HUES6 (cell line): ENCODE data around the gene POLE.

Experiments used
- H3K27ac ChIP-seq: 2 replicates; pipeline ENCODE4 v1.7.0; 2013; ENCODE audit warnings: low read depth, mild to moderate bottlenecking, low read length, inconsistent platforms
- H3K27me3 ChIP-seq: 2 replicates; pipeline ENCODE4 v1.6.1; 2013; ENCODE audit warnings: low read length; ENCODE audit not compliant: control insufficient read depth, insufficient read depth
- H3K36me3 ChIP-seq: 2 replicates; pipeline ENCODE4 v1.6.1; 2013; ENCODE audit warnings: low read length; ENCODE audit not compliant: control insufficient read depth, insufficient read depth
- H3K4me1 ChIP-seq: 2 replicates; pipeline ENCODE4 v1.6.1; 2013; ENCODE audit warnings: low read length; ENCODE audit not compliant: control insufficient read depth, insufficient read depth
- H3K4me3 ChIP-seq: 2 replicates; pipeline ENCODE4 v1.5.1; 2013; ENCODE audit warnings: low read depth, low read length
- H3K9ac ChIP-seq: one replicate; pipeline ENCODE4 v1.6.1; 2013; ENCODE audit warnings: mild to moderate bottlenecking, low read length
- H3K9me3 ChIP-seq: 2 replicates; pipeline ENCODE4 v1.6.1; 2013; ENCODE audit warnings: low read depth, low read length; ENCODE audit not compliant: control insufficient read depth, insufficient read depth

POLE gene

DNA sequence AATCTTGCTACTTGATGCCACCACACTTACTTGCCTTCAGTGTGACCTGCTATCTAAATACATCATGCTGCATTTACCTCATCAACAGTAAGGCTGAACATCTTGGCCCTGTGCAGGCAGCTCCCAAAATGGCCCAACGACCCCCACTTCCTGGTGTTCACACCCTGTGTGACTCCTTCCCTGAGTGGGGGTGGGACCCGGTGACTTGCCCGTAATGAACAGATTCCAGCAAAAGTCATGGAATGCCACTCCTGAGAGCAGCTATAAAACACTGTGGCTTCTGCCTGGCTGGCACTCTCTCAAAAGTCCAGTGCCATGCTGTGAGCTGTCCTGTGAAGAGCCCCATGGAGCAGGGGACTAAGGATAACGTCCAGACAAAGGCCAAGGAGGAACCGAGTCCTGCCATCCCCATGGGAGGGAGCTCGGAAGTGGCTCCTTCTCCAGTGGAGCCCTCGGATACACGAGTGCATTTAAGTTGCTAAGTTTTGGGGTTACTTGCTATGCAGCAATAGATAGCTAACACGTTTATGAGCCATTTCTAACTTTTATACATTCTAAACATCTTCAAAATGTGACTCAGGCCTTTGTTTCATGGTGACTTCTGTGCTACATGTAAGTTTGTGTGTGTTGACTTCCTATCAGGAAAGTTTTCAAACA, 35.6 kb downstream of the POLE start:
- Histone ChIP-seq H3K4me1 (no peaks in the 10 kb centered on the region), H3K4me3 (no peak overlapping the region), H3K27ac (no peak overlapping the region), H3K9ac (no peak overlapping the region), H3K36me3 (peaks cover 95% of the 10 kb centered on the region), H3K9me3 (no peaks in the 10 kb centered on the region), H3K27me3 (no peaks in the 10 kb centered on the region)

DNA sequence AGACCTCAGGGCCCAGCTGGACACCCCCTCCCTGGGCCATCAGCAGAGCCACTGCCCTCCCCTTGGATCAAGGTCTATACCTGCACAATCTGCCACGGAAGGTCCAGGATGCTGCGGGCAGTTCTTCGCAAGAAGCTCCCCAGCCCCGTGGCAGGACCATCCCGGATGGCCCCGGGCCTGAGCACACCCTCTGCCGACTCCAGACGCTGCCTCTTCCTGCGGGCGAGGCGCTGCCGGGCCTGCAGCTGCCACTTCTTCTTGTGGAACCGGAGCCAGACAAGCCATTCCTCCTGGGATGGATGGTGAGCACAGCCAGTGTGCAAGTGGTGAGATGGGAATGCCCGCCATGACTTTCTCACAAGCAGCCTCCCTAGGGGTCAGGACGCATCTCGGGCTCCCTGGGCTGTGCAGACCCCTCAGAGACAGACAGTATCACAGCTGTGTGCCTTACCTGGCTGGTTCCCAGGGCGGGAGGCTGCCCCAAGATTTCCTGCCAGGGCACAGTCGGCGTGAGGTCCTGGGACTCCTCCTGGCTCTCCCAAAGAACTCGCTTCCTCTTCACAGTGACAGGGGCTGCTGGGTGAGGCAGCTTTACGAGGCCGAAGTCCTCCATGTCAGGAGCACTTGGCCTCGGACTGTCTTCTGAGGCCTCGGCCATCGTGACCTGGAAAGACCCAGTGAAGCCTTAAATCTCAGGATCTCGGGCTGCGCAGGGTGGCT, 37.8 kb downstream of the POLE start:
- no peaks in the 10 kb centered on the region for H3K4me1 ChIP-seq
- no peaks in the 10 kb centered on the region for H3K27me3 ChIP-seq
- no peak overlapping the region for H3K4me3 ChIP-seq
- H3K9me3 ChIP-seq: no peaks in the 10 kb centered on the region
- H3K9ac ChIP-seq: no peak overlapping the region
- H3K27ac ChIP-seq: no peak overlapping the region
- peaks cover 89% of the 10 kb centered on the region for H3K36me3 ChIP-seq

DNA sequence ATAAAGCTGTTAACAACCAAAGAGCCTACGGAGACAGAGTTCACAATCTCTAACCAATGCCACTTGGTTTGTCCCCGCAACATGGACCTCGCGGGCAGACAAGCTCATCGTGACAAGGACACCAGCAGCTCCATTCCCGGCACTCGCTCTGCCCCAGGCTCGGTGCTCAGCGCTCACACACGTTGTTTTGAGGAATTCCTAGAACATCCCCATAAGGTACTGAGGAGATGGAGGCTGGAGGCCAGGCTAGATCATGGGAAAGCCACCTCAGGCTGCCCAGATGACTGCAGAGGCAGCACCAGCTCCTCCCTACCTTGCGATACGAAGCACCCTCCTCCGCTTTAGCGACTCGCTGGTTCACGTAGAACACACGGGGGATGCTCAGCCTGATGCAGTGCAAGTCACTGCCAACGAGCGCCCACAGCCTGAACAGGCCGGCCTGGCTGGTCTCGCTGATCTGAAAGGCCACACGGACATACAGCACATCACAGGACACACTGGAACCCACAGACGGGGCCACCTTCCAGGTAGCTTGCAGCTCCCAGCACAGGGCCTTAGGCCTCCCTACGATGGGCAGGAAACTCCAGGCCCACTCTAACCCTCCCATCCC, 38.4 kb downstream of the POLE start:
- H3K4me3 ChIP-seq: no peak overlapping the region
- no peak overlapping the region for H3K9ac ChIP-seq

DNA sequence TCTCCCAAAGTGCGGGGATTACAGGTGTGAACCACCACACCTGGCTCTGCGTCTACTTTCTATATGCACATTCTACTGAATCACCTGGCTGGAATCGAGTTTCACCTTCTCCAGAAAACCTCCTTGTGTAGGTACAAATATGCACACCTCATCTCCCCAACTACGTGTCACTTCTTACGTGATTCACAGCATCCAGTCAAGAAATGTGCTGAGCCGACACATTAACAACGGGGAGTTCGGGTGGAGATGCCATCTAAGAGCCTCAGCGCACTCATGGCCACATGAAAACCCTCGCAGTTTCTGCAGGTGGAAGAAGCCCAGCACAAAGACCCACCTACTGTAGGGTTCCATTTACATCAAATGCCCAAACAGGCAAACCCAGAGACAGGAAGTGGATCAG, 39.3 kb downstream of the POLE start:
- no peak overlapping the region for H3K9ac ChIP-seq
- peaks cover 89% of the 10 kb centered on the region for H3K36me3 ChIP-seq
- no peaks in the 10 kb centered on the region for H3K9me3 ChIP-seq

More for the DNA sequence above, 38.4 kb downstream of the POLE start:
- Histone ChIP-seq H3K36me3 (peaks cover 89% of the 10 kb centered on the region), H3K27me3 (no peaks in the 10 kb centered on the region), H3K4me1 (no peaks in the 10 kb centered on the region), H3K27ac (no peak overlapping the region), H3K9me3 (no peaks in the 10 kb centered on the region)

DNA sequence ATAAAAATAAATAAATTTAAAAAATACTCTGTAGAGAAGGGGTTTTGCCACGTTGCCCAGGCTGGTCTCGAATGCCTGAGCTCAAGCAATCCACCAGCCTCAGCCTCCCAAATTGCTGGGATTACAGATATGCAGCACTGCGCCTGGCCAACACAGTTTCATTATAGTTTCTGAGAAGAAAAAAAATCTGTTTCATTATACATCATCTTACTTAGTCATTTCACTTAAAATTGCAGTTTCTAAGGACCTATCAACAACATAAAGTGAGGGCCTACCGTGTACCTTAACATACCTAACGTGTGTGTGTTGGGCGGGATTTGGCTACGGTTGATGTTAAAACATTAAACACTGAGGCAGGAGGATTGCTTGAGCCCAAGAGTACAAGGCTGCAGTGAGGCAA, 40.3 kb downstream of the POLE start:
- Histone ChIP-seq H3K27me3 (no peaks in the 10 kb centered on the region), H3K9ac (no peak overlapping the region), H3K36me3 (peaks cover 89% of the 10 kb centered on the region), H3K9me3 (no peaks in the 10 kb centered on the region), H3K4me3 (no peak overlapping the region), H3K4me1 (no peaks in the 10 kb centered on the region), H3K27ac (no peak overlapping the region)

More for the DNA sequence above, 39.3 kb downstream of the POLE start:
- H3K4me3 ChIP-seq: no peak overlapping the region
- H3K27me3 ChIP-seq: no peaks in the 10 kb centered on the region
- no peak overlapping the region for H3K27ac ChIP-seq
- H3K4me1 ChIP-seq: no peaks in the 10 kb centered on the region

DNA sequence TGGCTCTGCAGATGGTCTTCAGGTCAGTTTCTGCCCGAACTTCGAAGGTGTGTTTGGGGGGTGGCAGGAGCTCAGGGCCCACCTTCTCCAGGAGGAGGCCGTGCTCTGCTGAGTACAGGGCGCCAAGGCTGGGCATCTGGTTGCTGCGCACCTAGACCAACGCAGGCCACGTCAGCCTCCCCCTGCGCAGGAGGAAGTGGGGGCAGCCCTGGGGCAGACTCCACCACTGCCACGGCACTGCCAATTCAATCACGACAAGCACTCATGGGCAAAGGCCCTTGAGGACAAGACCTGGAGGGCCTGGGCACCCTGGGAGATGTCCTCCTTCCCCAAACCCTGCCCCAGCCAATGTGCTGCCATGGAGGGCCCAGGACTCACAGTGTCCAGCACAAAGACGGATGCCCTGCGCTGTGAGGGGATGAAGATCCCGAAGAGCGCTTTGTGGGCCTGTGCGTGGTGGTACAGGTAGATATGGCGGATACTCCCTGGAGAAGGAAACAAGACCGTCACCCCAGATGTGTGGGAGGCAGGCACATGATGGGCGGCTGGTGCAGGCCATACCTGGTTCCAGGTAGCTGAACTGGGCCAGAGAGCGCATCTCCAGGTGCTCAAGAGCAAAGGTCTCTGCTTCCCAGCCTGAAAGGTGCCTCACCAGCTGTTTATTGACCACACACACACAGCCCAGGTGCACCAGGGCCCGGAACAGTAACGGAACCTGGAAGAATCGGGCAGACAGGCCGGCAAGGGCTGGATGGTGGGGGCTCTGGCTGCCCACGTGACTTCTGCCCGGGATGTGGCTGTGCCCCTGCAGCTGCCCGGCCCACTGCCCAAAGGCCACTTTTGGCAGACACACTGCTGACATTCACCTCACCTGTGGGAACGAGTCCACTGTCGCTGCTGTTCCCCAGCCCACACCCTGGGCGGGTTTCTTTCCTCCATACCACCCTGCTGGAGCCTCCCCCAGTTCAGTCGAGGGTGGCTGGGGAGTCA, 44.0 kb downstream of the POLE start:
- H3K36me3 ChIP-seq: peaks cover 88% of the 10 kb centered on the region

DNA sequence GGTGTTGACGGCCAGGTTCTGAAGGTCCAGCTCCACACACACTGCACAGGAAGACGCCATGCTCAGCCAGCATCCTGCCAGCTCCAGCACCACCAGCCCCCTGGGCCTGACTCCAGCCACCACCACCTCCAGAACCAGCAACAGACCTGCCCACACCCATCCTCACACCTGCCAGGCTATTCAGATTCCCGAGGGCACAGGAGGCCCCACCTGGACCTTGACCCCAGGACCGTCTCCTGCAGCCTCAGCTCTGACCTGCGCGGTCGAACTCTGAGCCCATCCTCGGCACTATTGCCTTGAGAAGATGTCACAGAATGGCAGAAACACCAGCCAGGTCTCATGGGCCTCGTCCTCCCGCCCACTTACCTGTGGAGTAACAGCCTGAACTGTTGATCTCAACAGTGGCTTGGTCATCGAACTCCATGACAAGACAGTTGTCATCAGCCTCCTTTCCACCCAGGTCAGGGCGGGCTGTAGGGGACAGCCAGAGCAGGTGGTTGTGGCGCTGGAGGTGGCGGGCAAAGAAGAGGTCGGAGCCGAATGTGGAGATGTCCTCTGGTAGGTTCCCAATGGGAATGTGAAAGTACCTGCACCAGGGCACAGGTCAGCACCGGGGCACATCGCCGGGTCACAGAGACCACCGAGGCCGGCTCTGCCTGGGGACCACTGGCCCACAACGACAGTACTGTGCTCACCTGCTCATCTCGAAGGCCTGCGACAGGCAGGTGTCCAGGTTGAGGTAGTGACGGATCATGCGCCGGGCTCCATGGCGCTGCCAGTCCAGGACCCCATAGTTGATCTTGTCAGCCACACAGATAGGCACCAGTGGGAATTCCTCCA, 45.1 kb downstream of the POLE start:
- H3K27ac ChIP-seq: no peak overlapping the region
- no peak overlapping the region for H3K9ac ChIP-seq
- H3K36me3 ChIP-seq: peaks cover 88% of the 10 kb centered on the region
- no peak overlapping the region for H3K4me3 ChIP-seq
- H3K4me1 ChIP-seq: no peaks in the 10 kb centered on the region
- H3K27me3 ChIP-seq: no peaks in the 10 kb centered on the region
- no peaks in the 10 kb centered on the region for H3K9me3 ChIP-seq

More for the DNA sequence above, 44.0 kb downstream of the POLE start:
- Histone ChIP-seq H3K9ac (no peak overlapping the region), H3K9me3 (no peaks in the 10 kb centered on the region), H3K27me3 (no peaks in the 10 kb centered on the region), H3K4me3 (no peak overlapping the region), H3K4me1 (no peaks in the 10 kb centered on the region), H3K27ac (no peak overlapping the region)

DNA sequence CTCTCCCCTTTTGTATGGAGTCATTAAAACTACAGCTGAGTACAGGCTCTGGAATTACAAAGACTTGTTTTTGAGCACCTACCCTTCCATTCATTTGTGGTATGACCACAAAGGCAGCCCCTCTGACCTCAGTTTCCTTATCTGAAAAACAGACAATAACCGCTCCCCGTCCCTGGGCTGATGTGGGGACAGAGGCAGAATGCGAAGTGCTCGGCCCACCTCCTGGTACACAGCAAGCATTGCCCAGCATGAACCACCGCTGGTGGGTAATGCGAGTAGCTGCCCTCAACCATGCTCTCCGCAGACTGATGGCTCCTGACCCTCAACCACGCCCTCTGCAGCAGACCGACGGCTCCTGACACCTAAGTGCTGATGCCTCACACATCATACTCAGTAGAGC, 46.2 kb downstream of the POLE start:
- Histone ChIP-seq H3K9me3 (no peaks in the 10 kb centered on the region), H3K27ac (no peak overlapping the region), H3K4me3 (no peak overlapping the region), H3K27me3 (no peaks in the 10 kb centered on the region), H3K36me3 (peaks cover 90% of the 10 kb centered on the region), H3K4me1 (no peaks in the 10 kb centered on the region), H3K9ac (no peak overlapping the region)

DNA sequence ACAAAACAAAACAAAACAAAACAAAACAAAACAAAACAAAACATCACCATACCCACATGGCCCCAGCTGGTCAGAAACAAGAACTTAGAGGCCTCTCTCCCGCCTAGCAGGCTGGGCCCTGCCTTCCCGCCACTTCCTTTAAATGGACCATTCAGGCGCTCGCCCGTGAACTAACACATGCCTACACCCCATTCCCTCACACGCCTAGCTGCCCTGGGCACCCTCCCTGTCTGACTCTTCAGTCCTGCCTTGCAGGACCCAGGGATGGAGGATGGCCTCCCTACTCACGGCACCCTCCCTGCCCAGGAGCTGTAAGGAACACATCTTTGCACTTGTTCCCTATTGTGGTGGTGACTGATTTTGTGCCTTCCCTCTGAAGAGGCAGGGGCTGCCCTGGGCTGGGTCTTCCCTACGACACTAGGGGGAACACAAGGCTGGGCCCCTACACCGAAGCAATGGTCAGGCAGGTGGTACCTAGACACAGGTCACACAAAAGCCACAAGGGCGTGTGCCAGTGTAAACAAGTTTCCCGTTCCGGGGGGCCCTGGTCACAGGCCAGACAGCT, 47.1 kb downstream of the POLE start:
- Histone ChIP-seq H3K27ac (no peak overlapping the region), H3K9me3 (no peaks in the 10 kb centered on the region), H3K4me1 (no peaks in the 10 kb centered on the region), H3K4me3 (no peak overlapping the region), H3K36me3 (peaks cover 91% of the 10 kb centered on the region), H3K27me3 (no peaks in the 10 kb centered on the region), H3K9ac (no peak overlapping the region)
